ENCODE results near the gene GAB1. TPM values are rescaled to one million over a fixed set of nuclear protein-coding genes. Genes with fewer than 3 reads are reported as not detected.
A peak's percentile ranks its signal among the peaks of the same experiment; 100 is the strongest.

The GAB1 gene
- total and polyA plus RNA-seq, 11 donors, result 15.3 to 130 (median 80.4) TPM

DNA sequence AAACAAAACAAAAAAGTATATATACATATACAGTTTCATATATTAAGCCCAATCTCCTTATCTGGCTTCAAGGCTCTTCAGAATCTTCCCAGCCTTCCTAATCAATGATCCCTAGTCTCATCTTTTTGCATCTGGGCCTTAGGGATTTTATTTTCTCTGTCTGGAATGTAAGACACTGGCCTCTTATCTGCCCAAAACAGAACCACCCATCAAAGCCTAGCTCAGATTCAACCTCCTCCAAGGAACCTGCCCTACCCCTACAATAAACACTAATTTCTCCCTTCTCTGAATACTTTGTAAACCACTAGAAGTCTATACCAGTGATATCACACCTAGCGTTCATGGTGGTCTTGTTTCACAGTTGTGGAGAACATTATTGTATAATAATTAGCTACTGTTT lies 23.2 kb upstream of the GAB1 start:
- Histone ChIP-seq H3K27me3 (no peaks in the 10 kb centered on the region), H3K9me3 (no peaks in the 10 kb centered on the region), H3K4me1 (peaks cover 0 to 14% (median 2%) of the 10 kb centered on the region in 12 donors), H3K4me3 (no peak overlapping the region), H3K36me3 (no peaks in the 10 kb centered on the region), H3K27ac (no peak overlapping the region)
- ATAC-seq, result no peak
- DNase-seq, result no peak
- intact Hi-C loops (cut with DNase I), result no loop called here
- WGBS, 4 donors, result 68 to 82% (median 78%) methylated on average over 1 of the region's 1 CpG
- TF ChIP-seq POLR2A (IDR thresholded peaks at IDR 0.05), result no peak
- TF ChIP-seq, protein P1, sequence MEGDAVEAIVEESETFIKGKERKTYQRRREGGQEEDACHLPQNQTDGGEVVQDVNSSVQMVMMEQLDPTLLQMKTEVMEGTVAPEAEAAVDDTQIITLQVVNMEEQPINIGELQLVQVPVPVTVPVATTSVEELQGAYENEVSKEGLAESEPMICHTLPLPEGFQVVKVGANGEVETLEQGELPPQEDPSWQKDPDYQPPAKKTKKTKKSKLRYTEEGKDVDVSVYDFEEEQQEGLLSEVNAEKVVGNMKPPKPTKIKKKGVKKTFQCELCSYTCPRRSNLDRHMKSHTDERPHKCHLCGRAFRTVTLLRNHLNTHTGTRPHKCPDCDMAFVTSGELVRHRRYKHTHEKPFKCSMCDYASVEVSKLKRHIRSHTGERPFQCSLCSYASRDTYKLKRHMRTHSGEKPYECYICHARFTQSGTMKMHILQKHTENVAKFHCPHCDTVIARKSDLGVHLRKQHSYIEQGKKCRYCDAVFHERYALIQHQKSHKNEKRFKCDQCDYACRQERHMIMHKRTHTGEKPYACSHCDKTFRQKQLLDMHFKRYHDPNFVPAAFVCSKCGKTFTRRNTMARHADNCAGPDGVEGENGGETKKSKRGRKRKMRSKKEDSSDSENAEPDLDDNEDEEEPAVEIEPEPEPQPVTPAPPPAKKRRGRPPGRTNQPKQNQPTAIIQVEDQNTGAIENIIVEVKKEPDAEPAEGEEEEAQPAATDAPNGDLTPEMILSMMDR (IDR thresholded peaks at IDR 0.05), result no peak

DNA sequence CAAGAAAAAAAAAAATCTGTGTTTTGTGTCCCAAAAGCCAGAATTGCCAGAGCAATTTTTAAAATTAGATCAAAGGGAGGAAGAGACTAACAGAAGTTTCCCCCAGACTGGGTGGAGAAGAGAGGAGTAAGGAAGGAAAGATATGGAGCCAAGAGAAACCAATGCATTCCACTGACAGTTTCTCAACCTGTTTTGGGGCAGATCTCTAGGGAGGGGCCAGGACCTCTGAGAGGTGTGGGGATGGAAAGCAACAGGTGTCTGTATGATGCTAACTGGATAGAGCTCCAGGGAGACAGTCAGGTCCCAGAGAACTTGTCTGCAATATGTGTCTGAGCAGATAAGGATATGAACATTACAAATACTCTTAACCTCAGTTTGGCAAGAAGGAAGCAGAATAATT lies 22.7 kb upstream of the GAB1 start:
- ATAC-seq (peak in 1 of 4 donors; percentile 26), DNase-seq (no peak)
- intact Hi-C loops (cut with DNase I), result no loop called here
- TF ChIP-seq, protein P1 (IDR thresholded peaks at IDR 0.05), result no peak
- TF ChIP-seq POLR2A (IDR thresholded peaks at IDR 0.05), result no peak
- Histone ChIP-seq H3K4me1 (peaks cover 0 to 14% (median 2%) of the 10 kb centered on the region in 12 donors), H3K9me3 (no peaks in the 10 kb centered on the region), H3K36me3 (no peaks in the 10 kb centered on the region), H3K27ac (no peak overlapping the region), H3K4me3 (no peak overlapping the region), H3K27me3 (no peaks in the 10 kb centered on the region)

DNA sequence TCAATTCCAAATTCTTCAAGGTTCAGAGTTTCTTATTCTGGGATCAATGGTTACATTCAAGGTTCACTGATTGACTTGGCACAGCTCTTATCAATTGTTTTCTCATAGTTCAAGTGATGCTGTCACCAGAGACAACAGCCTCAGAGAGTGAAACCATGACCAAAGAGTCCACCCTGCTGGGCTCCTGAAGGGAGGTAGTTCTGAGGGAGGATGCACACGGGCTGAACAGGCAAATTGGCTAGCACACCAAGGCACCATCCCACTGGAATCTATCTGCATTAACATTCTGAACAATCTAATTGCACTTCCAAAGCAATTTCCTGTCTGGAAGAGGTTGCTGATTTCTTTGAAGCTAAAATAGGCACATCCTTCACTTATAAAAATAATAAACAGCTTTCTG lies 16.6 kb upstream of the GAB1 start:
- intact Hi-C loops (cut with DNase I), result no loop called here
- peak in 2 of 4 donors; percentile 45 to 60 for ATAC-seq

DNA sequence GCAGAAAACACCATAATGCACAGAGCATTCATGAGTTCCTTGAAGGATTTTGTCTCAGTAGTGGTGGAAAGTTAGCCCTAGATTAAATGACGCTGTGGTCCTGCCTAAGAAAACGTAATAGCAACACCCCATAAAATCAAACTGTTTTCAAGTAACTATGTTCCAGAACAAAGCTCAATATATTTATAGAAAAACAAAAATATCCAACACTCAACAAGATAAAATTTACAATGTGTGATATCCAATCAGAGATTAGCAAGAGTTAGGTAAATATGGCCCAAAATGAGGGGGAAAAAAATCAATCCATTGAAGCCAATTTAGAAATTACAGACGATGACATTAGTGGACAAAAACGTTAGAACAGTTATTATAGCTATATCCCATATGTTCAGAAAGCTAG lies 9.9 kb upstream of the GAB1 start:
- H3K4me3 ChIP-seq, result no peak overlapping the region
- no peaks in the 10 kb centered on the region for H3K36me3 ChIP-seq
- WGBS, 4 donors, result 89 to 93% (median 92%) methylated on average over 4 of the region's 4 CpGs
- DNase-seq (no peak), ATAC-seq (no peak)
- no peak overlapping the region for H3K27ac ChIP-seq
- no peaks in the 10 kb centered on the region for H3K4me1 ChIP-seq
- H3K27me3 ChIP-seq, result no peaks in the 10 kb centered on the region
- TF ChIP-seq, protein P1 (IDR thresholded peaks at IDR 0.05), result no peak
- no peak for TF ChIP-seq POLR2A (IDR thresholded peaks at IDR 0.05)
- no peaks in the 10 kb centered on the region for H3K9me3 ChIP-seq
- intact Hi-C loops (cut with DNase I), result no loop called here

More for the DNA sequence above, 16.6 kb upstream of the GAB1 start:
- no peak for DNase-seq
- TF ChIP-seq POLR2A (IDR thresholded peaks at IDR 0.05), result no peak
- TF ChIP-seq, protein P1 (IDR thresholded peaks at IDR 0.05), result no peak
- H3K27ac ChIP-seq, result peak overlapping the region in 2 of 12 donors; percentile 11 to 38
- 16 to 27% (median 18%) methylated on average over 1 of the region's 1 CpG for WGBS, 4 donors
- H3K36me3 ChIP-seq, result no peaks in the 10 kb centered on the region
- no peaks in the 10 kb centered on the region for H3K9me3 ChIP-seq
- H3K4me1 ChIP-seq, result peaks cover 0 to 13% (median 0%) of the 10 kb centered on the region in 12 donors
- no peak overlapping the region for H3K4me3 ChIP-seq
- no peaks in the 10 kb centered on the region for H3K27me3 ChIP-seq

Measured in heart left ventricle (tissue), 16 donors.